HG02623 (cell line): Measurements from ENCODE around the gene FAM162B.
"Not testable (repeated sequence)": the region's sequence is repeated elsewhere in the genome, so short reads cannot be mapped to it uniquely, and the experiment has no call there.

ENCODE experiments used
- ATAC-seq: cut with Tn5 transposase; IDR thresholded peaks from one replicate; pipeline ENCODE4 v1.9.1; 2021; ENCODE audit warnings: moderate library complexity; ENCODE audit not compliant: unreplicated experiment

FAM162B gene

DNA sequence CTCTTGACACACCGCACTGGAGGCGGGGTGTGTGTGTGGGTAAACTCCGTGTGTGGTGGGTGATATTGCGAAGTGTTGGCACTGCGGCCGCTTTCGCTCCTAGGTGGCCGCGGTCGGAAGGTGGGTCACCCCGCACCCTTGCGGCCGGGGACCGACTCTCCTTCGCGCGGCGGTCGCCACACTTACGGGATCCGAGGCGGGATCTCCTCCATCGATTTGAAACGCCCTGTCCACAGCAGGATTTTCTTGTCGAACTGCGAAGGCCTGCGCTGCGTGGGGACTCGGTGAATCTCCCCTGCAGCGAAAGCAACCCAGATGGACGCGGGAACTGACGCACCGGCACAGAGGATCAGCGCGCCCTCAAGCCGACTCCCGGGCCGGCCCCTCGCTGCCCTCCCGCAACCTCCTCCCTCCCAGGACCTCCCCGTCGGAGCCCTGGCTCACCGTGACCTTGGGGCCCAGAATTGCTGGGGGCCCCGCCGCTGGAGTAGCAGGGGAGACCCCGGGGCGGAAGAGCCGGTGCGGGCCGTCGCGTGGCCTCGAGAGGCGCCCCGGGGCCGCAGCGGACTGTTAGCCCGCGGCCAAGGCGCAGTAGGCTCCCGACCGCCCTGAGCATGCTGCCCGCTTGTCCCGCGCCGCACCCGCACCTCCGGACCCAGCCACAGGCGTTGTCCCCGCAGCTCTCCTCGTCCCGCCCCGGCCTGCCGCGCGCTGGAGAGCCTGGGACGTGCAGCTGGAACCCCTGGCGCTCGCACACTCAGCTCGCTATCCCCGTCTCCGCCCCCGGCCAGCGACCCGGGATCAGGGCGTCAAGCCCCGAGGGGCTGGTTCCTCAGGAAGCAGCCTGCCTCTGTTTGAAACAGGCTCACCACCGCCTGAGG is at the start of gene FAM162B:
Gene FAM162B, minus strand, starts transcription at position 759 of the 881 bp plus-strand sequence. Its CDS starts 143 bp downstream, at position 616.
- ATAC-seq, result no peak

DNA sequence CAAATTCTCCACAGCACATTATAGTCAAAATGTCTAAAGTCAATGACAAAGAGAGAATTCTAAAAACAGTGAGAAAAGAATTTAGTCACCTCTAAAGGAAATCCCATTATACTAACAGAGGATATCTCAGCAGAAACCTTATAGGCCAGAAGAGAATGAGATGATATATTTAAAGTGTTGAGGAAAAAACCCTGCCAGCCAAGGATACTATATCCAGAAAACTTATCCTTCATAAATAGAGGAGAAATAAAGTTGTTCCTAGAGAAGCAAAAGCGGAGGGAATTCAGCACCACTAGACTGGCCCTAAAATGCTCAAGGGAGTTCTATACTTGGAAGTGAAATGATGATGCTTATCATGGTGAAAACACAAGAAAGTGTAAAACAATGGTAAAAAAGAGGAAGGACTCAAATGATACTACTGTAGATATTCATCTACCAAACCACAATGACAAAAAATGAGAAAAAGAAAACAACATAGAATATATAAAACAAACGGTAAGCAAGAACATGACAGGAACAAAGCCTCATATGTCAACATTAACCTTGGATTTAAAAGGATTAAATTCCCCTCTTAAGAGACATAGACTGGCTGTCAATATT is 46.6 kb upstream of the FAM162B start:
- no peak for ATAC-seq

DNA sequence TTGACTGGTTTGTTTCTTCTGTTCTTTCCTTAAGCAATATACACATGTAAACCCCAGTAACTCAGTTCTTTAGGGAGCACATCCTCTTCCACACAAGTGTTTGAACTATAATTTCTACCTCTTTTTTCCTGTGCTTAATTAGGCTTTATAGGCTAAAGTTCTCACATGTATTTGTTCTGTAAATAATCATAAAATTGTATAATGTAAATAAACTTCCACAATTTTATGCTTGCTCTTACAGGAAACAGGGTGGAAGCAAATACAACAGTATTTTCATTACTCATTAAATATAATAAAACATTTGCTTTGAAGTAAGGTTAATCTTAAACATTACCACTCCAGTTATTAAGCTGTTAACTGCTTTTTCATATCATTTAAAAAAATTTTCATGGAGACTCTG is 36.5 kb upstream of the FAM162B start:
- no peak for ATAC-seq

DNA sequence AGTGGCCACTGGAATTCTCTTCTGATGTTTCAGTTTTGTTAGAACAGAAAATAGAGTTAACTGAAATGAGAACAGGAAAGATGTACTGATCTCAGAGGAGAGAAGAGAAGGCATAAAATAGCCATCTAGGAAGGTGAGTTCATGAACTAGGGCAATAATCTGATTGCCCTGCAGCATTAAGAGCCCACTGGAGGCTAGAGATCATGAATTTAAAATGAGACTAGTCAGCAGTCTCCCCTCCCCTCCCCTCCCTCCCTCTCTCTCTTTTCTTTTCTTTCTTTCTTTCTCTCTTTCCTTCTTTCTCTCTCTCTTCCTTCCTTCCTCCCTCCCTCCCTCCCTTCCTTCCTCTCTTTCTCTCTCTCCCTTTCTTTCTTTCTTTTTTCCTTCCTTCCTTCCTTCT is 34.4 kb upstream of the FAM162B start:
- ATAC-seq, result no peak

DNA sequence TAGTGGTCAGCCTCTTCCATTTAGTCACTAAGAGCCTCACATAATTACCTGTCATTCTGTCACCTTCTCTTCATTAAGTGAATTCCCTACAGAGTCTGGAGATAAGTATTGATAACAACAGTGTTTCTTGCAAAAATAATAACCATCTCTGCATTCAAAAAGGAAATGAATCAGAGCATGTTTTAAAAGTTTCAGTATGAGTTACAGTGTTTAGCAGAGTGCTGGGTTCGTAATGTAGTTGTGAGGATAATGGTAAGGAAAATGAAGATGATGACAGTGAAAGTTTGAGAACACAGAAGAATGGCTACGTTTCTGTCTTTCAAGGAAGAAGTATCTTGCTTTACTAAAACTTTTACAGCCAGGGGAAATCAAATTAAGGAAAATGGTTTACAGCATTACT is 32.1 kb upstream of the FAM162B start:
- ATAC-seq, result no peak

DNA sequence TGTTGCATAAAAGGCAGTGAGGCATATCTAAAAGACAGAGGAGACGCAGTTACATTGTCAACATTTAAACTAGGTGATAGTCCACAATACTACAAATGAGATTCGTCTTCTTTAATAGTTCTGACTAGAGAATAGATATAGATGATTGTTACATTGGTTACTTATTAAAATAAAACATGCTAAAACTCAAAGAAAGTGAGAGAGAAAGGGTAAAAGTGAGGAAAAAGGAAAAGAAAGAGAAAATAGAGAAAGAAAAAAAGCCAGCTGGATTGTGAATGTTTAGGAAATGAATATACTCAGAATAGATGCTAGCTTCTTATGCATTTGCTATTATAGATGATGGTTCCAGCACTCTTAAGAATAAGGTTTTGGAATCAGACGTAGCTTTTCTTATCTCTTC is 27.7 kb upstream of the FAM162B start:
- no peak for ATAC-seq

DNA sequence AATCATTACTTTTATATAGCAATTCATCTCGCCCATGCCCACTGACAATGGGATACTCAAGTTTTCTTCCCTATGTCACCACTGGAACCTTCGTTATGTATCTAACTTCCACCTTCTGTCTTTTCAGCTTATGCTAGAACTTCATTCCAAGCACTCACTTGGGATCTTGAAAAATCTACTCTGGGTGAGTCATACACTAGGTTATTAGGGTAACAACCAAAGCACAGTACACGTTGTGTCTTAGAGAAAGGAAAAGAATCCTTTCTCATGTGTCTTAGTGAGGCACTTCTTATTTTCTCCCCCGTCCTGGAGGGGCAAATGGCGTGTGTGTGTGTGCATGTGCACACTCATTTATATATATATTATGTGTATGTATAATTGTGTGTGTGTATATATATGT is 18.3 kb upstream of the FAM162B start:
- no peak for ATAC-seq

DNA sequence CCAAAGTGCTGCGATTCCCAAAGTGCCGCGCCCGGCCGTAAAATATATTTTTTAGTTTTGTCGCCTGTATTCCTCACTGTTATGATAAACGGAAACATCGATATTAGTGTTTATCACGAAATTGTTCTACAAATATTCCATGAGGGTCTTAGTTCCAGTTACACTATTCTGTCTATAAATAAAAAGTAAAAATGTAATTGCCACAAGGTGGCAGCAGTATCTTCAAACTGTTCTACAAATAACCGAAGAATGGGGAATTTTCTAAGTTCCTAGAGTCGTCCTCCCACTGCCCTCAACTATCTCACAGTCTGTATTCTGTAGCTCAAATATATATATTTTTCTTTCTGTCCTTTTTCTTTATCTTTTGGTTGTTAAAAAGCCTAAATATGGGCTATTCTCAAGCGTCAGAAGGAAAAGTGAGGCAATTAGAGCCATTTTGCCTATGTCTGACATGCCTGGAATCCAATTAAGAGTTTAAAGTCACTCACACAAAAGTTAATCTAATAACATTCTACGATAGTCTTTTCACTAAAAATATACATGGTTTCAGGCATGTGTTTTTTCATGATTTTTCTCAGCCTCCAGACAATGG is 14.2 kb upstream of the FAM162B start:
- no peak for ATAC-seq

DNA sequence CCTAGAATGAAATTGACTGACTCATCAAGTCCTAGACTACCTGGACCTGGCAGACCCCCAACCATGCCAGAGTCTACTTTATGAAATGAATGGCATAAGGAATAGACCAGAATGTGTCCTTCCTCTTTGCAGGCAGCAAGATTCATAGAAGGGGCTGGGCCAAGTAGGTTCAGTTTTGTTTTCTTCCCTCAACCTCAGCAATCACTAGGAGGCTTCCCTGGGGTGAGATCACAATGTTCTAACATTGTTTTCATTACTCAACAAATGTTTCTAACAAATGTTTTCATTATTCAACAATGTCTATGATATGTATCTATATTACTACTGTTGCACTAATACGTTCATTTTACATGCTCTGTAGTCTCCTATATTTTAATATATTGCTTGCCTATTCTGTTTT is 8.4 kb upstream of the FAM162B start:
- ATAC-seq, result no peak

DNA sequence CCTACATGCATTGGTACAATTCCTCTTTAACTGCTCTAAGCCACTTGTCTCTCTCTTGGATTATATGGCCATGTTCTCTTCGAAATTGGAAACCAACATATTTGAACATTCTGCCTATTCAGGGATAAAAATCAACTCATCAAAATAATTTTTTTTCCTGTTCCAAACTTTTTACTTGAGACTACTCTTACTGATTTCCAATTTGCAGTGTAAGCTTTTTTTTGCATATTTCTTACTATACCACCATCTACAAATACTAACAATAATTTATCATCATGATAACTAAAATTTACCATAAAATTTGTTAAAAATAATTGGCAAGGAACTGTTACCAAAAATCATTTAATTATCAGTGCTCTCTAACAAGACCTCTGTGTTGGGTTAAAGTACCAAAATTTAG is 6.9 kb upstream of the FAM162B start:
- no peak for ATAC-seq

DNA sequence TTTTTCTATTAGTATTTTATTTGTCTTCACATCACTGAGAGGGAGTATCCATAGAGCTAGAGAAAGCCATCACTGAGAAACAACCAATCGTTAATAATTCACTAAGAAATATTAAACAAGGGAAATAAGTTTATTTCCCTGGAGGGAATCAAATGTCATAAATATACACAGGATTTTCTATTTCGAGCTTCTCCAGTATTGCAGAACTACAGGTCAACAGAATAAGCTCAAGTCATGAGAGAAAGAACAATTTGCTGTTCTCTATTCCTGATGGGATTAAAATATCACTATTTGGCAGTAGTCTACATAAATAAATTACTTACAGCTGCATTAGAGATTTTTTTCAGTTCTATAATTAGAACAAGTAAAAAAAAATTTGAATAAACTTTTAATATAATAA is 2.2 kb upstream of the FAM162B start:
- no peak for ATAC-seq

DNA sequence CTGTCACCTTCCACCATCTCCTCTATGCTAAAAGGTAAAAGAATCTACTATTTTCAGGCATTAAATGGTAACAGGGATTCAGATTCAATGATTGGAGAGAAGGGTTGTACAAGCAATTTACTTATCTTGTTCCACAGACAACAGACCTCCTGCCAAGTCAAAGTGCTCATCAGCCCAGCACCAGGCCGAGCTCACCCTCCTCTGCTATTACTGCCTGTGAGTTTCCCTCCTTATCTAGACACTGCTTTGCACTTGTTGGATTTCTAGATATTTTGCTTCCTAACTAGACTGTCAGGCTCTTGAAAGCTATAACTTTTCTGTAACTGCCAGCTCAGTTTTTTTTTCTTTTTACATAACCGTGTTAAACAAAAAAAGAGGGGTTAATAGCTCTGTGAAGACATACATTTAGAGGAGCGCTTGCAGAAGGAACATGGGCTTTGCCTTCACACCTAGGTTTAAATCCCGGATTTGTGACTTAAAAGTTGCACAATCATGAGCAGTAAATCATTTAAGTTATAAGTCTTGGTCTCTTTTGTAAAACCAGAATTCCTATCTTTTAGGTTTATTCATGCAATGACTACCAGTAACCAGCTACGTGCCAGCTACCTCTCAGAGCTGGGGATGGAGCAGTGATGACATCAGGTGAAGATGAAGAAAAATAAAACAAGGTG is 1.1 kb upstream of the FAM162B start:
- no peak for ATAC-seq

DNA sequence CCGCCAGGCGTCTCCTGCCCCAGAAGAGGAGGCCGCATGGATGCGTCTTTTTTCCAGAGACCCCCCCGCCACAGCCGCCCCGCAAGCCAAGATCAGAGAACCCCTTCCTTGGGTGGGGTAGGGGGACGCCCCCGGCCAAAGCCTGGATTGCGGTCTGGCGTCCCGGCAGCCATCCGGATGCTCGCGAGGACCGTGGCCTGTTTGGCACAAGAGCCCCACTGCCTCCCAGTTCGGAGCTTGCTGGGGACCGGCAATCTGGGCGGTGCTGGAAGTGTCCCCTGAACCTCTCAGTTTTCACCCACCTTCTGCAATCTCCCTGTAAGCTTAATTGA is 924 bp downstream of the FAM162B start:
- ATAC-seq, result no peak

DNA sequence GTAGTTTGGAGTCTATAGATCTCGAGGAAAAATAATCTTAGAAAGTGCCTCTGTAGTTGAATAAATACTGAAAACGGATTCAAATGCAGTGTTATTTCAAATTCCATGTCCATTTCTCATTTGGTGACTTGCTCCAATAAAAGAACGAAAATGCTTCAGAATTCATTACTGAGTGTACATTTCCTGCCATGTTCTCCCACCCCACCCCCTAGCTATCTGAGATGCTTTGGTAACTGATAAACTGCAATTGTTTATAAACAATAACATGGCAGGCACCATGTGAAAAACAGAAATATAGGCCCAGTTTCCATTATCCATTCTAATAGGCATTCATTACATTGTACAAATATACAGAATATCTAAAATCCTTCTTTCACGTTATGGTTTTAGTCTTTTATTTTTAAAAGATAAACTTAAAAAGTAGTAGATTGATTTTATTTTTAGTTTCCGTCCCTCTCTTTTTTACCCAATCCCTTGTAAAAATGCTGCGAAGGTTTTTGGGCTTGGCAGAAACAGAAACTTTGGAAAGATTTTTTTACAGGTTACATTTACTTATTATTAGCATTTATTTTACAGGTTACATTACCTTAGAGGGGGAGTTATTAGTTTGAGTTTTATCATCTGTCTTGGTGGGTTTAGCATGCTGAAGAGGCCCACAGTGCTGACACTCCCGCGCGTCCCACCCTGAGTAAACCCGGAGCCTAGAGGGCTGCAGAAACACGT is 1.5 kb downstream of the FAM162B start:
- no peak for ATAC-seq

DNA sequence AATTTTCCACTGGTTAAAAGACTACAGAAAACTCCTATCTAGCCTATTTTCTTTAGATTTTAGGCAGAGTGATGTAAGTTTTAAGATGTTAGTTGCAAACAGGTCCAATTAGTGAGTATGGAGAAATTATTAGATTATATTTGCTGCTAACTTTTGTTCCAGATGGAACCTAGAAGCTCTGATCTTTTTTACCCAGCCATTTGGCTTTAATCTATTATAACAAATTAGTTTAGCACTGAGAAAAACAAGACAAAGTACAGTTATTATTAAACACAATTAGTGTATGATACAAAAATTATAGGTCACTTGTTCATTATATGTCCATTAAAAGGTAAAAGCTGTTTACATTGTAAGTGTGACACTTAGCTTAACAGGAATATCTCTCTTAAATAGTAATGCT is 2.5 kb downstream of the FAM162B start:
- ATAC-seq, result no peak

DNA sequence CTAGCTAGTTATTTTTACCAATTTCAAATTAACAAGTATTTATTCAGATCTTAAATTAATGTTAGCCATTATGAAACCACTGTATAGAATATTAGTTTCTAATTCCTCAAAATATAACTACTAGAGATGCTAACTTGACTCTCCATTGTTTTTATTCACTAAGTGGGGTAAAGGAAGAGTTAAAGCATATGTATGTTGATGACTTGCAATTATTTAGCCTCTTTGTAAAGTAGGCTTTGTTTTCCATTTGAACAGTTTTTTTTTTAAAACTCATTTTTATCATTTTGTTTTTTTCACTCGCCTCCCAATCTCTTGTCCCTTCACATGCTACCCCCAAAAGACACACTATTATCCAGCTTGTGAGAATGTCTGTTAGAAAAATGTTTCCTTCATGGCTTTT is 3.3 kb downstream of the FAM162B start:
- no peak for ATAC-seq

DNA sequence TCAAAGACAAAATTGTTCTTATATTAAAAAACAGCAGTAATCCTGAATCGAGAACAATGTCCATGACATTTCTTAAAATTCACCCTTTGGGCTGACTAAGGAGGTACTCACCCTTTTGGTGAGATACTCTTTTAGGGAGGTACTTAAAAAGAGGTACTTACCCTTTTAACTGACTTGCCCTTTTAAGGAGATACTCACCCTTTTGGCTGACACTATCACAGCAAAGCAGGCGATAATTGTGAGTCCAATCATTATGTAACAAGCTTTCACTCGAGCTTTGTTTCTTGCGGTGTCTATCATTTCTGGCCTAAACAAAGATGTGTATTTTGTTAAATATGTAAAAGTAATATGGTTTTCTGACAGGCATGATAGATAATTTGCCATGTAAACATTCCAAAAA is 3.7 kb downstream of the FAM162B start:
- no peak for ATAC-seq

DNA sequence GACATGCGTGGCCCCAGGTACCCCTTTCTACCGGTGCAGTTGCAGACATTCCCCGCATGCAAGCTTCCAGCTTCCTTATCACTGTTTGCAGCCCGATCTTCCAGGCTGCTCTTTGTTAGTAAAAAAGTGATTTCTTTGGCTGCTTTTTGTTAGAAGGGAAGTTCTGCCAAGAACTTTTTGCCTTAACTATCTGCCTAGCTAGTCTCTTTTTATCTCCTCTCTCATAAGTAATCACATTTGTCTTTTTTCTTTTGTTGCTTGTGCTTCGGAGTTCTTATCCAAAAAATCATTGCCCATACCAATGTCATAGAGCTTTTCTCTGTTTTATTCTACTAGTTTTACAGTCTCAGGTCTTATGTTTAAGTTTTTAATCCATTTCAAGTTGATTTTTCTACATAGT is 20.3 kb downstream of the FAM162B start:
- ATAC-seq, result no peak

DNA sequence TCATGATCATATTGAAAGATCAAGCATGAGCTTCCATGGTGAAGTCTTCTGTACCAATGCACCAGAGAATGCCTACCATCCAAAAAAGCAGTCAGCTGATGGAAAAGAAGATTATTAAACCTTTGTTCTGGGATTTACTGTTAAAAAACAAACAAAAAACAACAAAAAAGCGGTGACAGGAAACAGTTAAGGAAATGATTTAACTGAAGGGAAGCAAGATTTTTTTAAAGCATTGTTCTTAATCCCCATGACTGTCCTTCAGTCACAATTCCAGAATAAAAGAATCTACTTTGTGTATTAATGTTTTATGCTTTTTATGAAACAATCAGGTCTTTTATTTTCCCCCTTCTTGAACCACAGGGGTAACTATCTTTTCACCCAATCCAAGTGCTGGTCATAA is 23.9 kb downstream of the FAM162B start:
- ATAC-seq, result no peak

DNA sequence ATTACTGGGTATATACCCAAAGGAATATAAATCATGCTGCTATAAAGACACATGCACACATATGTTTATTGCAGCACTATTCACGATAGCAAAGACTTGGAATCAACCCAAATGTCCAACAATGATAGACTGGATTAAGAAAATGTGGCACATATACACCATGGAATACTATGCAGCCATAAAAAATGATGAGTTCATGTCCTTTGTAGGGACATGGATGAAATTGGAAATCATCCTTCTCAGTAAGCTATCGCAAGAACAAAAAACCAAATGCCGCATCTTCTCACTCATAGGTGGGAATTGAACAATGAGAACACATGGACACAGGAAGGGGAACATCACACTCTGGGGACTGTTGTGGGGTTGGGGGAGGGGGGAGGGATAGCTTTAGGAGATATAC is 25.0 kb downstream of the FAM162B start:
- not testable (repeated sequence) for ATAC-seq

DNA sequence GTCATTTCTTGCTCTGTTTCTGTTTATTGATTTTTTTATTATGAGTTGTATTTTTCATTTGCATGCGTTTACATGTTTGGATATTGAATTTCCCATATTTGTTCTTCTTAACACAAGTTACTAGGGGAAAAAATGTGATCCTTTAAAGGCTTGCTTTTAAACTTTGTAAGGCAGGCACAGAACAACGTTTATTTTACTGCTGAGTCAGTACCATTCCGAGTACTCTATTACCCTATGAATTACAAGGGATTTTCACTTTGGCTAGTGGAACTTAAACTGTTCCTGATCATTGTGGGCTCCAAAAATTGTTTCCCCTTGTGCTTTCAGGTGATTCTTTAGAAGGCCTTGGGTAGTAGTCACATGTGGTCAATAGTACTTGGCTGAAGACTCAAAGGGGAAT is 28.5 kb downstream of the FAM162B start:
- no peak for ATAC-seq
